Sigmoid colon (tissue), 3 donors: ENCODE measurements around the gene RUNX2.

ENCODE experiments used
- POLR2A ChIP-seq, 2 donors: fragments of 450-650 bp; IDR thresholded peaks; one replicate each; pipeline ENCODE4 v1.6.1; 2016; ENCODE audit warnings: antibody characterized with exemption in 2 of 2, mild to moderate bottlenecking in 2 of 2, moderate library complexity in 2 of 2
- TF ChIP-seq, protein P1 (sequence below), 4 experiments: fragments of 450-650 bp in 3 of 4; fragments of 200-600 bp in 1 of 4; IDR thresholded peaks; one replicate each; pipeline ENCODE4 v1.5.1; 2016 to 2019; ENCODE audit warnings: antibody characterized with exemption in 4 of 4, mild to moderate bottlenecking in 3 of 4, moderate library complexity in 2 of 4

DNA sequence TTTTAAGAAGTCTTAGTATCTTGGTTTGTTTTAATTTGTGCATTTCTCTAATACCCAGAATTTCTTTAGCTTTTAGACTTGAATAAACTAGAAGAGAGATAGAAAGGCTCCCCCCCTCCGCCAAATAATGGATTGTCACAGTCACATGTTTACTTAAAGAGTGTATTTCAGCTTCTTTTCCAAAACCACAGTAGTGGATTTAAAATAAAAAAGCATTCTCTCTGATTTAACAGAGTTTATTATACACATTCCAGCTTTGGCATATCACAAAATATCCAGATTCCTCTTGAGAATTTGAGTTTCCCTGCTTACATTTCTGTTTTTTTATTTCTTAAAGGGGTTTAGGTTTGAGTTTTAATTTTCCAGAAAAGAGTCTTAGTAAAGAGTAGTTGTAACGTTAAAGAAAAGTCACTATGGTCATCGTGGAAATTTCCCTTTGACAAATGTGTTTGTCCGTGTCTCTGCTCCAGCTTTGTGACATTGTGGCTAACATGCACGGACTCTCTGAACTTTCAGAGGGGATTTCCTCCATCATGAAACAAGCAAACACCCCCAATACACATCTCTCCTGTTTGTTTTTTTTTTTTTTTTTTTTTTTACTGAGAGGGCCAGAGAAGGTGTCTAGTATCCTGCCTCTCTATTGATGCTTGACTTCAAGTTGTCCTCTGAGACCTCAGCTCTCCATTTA lies 163.1 kb downstream of the RUNX2 start:
- TF ChIP-seq, protein P1, sequence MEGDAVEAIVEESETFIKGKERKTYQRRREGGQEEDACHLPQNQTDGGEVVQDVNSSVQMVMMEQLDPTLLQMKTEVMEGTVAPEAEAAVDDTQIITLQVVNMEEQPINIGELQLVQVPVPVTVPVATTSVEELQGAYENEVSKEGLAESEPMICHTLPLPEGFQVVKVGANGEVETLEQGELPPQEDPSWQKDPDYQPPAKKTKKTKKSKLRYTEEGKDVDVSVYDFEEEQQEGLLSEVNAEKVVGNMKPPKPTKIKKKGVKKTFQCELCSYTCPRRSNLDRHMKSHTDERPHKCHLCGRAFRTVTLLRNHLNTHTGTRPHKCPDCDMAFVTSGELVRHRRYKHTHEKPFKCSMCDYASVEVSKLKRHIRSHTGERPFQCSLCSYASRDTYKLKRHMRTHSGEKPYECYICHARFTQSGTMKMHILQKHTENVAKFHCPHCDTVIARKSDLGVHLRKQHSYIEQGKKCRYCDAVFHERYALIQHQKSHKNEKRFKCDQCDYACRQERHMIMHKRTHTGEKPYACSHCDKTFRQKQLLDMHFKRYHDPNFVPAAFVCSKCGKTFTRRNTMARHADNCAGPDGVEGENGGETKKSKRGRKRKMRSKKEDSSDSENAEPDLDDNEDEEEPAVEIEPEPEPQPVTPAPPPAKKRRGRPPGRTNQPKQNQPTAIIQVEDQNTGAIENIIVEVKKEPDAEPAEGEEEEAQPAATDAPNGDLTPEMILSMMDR (IDR thresholded peaks at IDR 0.05) = no peak
- TF ChIP-seq POLR2A (IDR thresholded peaks at IDR 0.05) = no peak
